KBM-7 (cell line): ENCODE results near the gene CKB.
"Not testable (repeated sequence)": the region's sequence is repeated elsewhere in the genome, so short reads cannot be mapped to it uniquely, and the experiment has no call there.

Source experiments
- DNase-seq: peaks from one replicate; pipeline ENCODE4 v3.0.0-alpha.2; 2015
- in situ Hi-C: fragments of 300-500 bp; cut with MboI; formaldehyde crosslinking; loops from 2 replicates; pipeline ENCODE4 v1.14.3; 2020; ENCODE audit warnings: low sequenced_read_pairs, low pct_unique_long_range_greater_than_20kb, mixed read lengths

The CKB gene

GRCh38 chr14:103518422-103519042 lies 4.1 kb downstream of the CKB start:
- in situ Hi-C loops: no loop called here
- DNase-seq: peak; percentile 61

- in situ Hi-C loops: no loop called here
- DNase-seq: no peak
These were observed 4.8 kb downstream of the CKB start for GRCh38 chr14:103517721-103518421.

GRCh38 chr14:103517174-103517566 lies 5.5 kb downstream of the CKB start:
- in situ Hi-C loops: no loop called here

GRCh38 chr14:103516426-103517173 lies 6.0 kb downstream of the CKB start:
- no peak for DNase-seq
- in situ Hi-C loops: no loop called here

More at GRCh38 chr14:103517174-103517566, 5.5 kb downstream of the CKB start:
- no peak for DNase-seq

GRCh38 chr14:103514596-103515421 lies 7.8 kb downstream of the CKB start:
- in situ Hi-C loops: no loop called here

GRCh38 chr14:103512701-103513611 lies 9.7 kb downstream of the CKB start:
- in situ Hi-C loops: no loop called here
- peak; percentile 47 for DNase-seq

More at GRCh38 chr14:103514596-103515421, 7.8 kb downstream of the CKB start:
- DNase-seq: no peak

- not testable (repeated sequence) for DNase-seq
These were observed 10.4 kb downstream of the CKB start for GRCh38 chr14:103512180-103512579.

GRCh38 chr14:103510724-103511693 lies 11.6 kb downstream of the CKB start:
- in situ Hi-C loops: no loop called here
- no peak for DNase-seq

More at GRCh38 chr14:103512180-103512579, 10.4 kb downstream of the CKB start:
- in situ Hi-C loops: not testable (repeated sequence)

- DNase-seq: no peak
- in situ Hi-C loops: no loop called here
These were observed 12.5 kb downstream of the CKB start for GRCh38 chr14:103509864-103510723.

GRCh38 chr14:103508521-103509329 lies 13.9 kb downstream of the CKB start:
- in situ Hi-C loops: no loop called here
- no peak for DNase-seq

- DNase-seq: no peak
- in situ Hi-C loops: no loop called here
These were observed 14.9 kb downstream of the CKB start for GRCh38 chr14:103507751-103508150.

- no peak for DNase-seq
- in situ Hi-C loops: no loop called here
These were observed 17.6 kb downstream of the CKB start for GRCh38 chr14:103504991-103505565.

GRCh38 chr14:103503296-103503695 lies 19.3 kb downstream of the CKB start:
- no peak for DNase-seq
- in situ Hi-C loops: no loop called here

- no peak for DNase-seq
- in situ Hi-C loops: no loop called here
These were observed 19.8 kb downstream of the CKB start for GRCh38 chr14:103502877-103503276.

GRCh38 chr14:103501921-103502669 lies 20.5 kb downstream of the CKB start:
- in situ Hi-C loops: no loop called here

More at GRCh38 chr14:103501921-103502669, 20.5 kb downstream of the CKB start:
- no peak for DNase-seq
